ENCODE results near the gene HOXB9. TPM values are rescaled to one million over a fixed set of nuclear protein-coding genes. Genes with fewer than 3 reads are reported as not detected.

The HOXB9 gene
- total RNA-seq, 4 donors from 2014 or later = 0.17 to 0.38 TPM; not detected in 2

DNA sequence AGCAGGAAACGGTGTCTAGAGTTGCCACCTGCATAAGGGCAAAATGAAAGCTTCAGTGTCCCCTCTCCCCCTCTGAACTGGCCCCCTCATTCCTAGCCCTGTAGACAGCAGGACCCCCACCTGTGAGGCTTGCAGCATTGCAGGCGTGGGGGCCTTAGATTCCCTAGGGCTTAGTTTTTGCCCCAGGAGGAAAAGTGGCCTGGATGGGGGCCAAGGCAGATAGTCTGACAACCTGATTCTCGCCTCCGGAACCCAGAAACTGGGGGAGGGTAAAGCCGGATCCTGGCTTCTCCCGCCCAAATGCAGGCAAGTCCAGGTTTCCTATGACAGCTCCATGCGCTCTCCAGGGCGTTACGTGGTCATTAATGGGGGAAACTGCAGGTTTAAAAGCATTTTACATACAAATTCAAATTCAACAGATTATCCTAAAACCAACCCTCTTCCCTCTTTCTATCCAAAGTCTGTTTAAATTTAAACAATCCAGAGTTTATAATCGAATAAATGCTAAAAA, 20.7 kb downstream of the HOXB9 start:
- TF ChIP-seq, protein P1, sequence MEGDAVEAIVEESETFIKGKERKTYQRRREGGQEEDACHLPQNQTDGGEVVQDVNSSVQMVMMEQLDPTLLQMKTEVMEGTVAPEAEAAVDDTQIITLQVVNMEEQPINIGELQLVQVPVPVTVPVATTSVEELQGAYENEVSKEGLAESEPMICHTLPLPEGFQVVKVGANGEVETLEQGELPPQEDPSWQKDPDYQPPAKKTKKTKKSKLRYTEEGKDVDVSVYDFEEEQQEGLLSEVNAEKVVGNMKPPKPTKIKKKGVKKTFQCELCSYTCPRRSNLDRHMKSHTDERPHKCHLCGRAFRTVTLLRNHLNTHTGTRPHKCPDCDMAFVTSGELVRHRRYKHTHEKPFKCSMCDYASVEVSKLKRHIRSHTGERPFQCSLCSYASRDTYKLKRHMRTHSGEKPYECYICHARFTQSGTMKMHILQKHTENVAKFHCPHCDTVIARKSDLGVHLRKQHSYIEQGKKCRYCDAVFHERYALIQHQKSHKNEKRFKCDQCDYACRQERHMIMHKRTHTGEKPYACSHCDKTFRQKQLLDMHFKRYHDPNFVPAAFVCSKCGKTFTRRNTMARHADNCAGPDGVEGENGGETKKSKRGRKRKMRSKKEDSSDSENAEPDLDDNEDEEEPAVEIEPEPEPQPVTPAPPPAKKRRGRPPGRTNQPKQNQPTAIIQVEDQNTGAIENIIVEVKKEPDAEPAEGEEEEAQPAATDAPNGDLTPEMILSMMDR (IDR thresholded peaks at IDR 0.05; ENCODE audit: low read depth) = no peak

DNA sequence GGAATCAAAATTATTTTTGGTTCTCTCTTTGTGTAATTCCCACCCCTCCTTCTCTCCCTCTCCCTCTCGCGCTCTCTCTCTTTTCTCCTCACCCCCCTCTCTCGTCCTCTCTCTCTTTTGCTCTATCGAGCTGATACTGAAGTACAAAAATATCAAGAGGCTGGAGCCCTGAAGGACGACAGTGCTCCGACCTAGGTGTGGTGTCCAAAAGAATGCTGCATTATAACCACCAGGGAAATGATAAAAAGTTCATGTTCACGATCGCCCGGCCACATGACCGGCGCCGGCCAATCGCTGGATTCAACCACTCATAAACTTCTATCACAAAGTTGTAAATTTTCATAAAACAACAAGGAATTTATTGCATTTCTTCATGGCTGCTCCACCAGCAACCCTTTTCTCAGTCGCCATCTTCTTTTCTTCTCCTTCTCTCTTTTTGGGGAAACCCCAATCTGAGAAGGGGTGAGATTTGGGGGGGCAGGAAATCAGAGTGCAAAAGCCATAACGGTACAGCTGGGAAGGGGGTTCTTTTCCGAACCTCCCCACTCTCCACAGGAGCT, 21.3 kb downstream of the HOXB9 start, which contains the start of gene HOXB6:
HOXB6 (minus strand) TSS at position 217 of the 560 bp plus-strand sequence. CDS start 6,836 bp downstream, outside the sequence.
- TF ChIP-seq, protein P1 (IDR thresholded peaks at IDR 0.05; ENCODE audit: low read depth) = no peak

DNA sequence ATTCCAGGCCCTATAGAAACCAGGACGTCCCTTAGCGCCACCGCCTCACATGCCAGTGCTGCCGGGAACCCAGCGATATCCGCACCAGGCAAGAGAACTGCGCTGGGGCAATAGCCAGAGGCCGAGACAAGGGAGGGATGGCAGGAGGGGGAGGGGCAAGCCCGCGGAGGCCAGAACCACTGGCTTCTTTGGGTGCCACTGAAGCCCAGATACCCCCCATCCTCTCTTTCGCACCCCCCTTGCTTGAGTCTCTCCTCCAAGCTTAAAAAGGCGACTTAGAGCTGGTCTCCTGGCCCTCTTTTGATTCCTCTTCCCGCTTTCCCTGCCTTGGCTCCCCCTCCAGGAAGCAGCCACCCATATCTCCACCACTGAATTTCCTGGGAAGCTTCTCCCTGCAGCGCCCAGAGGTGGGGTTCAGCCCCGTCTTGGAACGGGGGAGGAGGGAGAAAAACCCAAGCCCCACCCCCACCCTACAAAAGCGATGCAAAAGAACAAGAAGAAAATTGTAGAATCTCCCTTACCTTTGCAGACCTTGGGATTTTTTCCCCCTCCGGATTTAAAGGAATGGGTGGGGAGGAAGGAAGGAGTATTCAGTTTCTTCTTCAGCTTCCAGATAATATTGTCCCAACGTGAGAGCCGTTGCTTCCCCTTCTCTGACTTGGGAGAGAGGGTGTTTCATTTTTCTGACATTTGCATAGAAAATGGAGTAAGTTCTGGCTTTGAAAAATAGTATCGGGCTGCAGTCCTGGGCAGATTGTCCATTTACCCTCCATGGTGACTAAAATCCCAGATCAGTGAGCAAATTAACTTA, 22.0 kb downstream of the HOXB9 start:
- TF ChIP-seq, protein P1 (IDR thresholded peaks at IDR 0.05; ENCODE audit: low read depth) = no peak

DNA sequence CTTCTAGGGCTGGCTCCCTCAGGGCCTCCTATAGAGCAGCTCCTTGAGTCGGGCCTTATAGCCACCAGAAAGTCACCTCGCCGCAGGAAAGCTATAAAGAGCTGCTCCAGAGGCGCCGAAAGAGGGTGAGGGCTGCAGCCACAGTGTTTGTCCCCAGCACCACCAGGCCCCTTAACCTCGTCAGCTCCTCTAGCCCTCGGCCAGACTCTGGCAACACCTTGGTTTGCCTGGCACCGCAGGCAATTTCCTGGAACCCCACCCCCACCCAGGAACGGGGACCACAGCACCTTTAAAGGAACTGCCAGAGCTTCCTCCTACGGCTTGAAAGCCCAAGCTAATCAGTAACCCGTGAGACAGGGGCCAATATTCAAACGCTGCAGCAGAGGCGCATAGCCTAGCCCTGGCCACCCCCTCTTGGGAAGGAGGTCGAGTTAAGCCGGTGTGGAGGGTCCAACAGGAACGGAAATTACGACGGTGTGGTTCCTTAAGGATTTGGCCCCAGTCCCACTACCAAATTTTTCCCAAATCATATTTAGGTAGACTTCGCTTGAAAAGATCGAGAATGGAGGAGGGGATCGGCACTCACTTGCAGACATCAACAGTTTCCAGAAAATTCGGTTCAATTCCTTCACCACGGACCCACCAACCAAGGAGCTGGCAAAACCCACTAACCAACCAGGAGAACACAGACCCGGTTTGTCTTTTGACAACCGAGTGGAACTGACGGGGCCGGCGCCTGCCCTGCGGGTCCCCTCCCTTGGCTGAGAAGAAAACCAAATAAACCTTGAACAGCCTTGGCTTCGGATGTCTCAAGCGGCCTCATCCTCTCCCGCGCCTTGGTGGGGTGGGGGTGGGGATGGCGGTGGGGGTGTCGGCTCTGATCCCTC, 24.4 kb downstream of the HOXB9 start:
- TF ChIP-seq, protein P1 (IDR thresholded peaks at IDR 0.05; ENCODE audit: low read depth) = no peak

DNA sequence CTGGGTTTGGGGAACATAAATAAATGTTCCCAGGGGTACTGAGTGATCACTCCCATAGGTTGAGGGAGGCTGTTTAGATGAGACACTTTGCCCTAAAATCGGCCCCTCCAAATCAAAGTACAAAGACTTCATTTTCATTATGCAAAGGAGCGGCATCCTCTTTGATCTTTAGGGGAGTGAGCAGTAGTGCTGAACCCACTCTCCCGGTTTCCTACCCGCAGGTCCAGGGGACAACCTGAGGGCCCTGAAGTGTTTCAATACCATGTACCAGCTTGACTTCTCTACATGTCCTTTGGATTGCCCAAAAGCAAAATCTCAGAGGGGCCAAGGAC, 25.0 kb downstream of the HOXB9 start:
- TF ChIP-seq, protein P1 (IDR thresholded peaks at IDR 0.05; ENCODE audit: low read depth) = no peak

DNA sequence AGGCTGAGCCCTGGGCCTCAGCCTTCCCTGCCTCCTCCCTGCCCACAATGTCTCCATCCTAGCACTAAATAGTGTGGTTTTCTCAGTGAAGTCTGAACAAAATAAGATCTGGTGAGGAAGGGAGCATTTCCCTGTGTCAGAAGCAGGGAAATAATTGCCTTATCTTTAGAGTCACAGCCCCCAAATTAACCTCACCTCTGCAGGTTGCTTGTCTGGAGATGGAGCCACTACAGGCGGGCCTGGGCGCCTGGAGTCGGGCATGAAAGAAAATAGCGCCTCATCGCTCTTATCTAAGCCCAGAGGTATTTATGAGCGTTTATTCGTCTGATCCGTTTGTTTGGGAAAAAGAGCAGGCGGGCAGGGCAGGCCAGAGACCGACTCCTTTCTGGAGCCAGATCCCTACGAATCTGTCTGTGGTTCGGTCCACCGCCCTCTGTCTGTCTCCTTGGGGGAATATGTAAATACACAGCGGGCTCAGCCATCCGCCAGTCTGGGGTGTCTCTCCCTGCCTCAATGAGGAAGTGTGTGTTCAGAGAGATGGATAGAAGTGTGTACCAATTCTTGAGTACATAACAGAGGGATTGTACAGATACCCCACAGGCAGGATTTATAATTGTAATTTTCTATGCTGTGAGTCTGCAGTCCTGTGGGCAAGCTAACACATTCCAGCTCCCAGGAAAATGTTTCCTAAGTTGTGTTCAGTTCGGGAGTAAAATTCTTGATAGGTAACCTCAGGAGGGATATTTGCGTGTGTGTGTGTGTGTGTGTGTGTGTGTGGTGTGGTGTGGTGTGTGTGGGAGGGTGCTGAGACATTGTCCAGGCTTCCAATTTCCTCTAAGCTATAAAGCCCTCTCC, 25.7 kb downstream of the HOXB9 start:
- TF ChIP-seq, protein P1 (IDR thresholded peaks at IDR 0.05; ENCODE audit: low read depth) = no peak

Data from subcutaneous adipose tissue (tissue), 4 donors.